GM12891 (cell line): ENCODE results near the gene MBOAT2.

Source experiments
- POLR2A ChIP-seq: IDR thresholded peaks from 2 replicates; pipeline ENCODE4 v1.6.1; 2011; ENCODE audit warnings: low read depth, low read length, control low read depth
- SPI1 ChIP-seq: IDR thresholded peaks from 2 replicates; pipeline ENCODE4 v1.6.1; 2011; ENCODE audit warnings: low read depth, low read length, control low read depth

GRCh38 chr2:8983571-8983970 lies 19.9 kb downstream of the MBOAT2 start:
- TF ChIP-seq POLR2A (no peak), SPI1 (no peak)
